22Rv1 (cell line): Measurements from ENCODE around the gene TGM5.

ENCODE experiments used
- ZFX ChIP-seq: fragments of 450-650 bp; IDR thresholded peaks from 2 replicates; pipeline ENCODE4 v1.6.1; 2017; ENCODE audit warnings: antibody characterized with exemption, borderline replicate concordance
- TF ChIP-seq, protein P1 (sequence below): fragments of 450-650 bp; IDR thresholded peaks from 2 replicates; pipeline ENCODE4 v1.5.1; 2017; ENCODE audit warnings: mild to moderate bottlenecking

DNA sequence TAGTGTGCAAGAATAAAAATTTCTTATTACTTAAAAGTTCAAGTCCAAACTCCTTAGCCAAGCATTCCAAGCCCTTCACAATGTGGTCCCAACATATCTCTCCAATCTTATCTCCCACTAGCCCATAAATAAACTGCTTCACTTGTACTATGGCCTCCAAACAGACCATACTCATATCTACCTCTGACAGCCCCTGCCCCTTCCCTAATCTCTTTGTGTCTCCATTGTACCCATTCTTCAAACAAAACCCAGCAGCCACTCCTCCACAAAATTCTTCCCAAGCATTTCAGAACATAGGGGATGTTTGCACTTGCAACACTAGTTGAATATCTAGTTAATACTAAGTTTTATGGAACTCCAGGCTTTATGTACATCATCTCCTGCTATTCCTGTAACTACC lies 33.2 kb upstream of the TGM5 start:
- TF ChIP-seq, protein P1, sequence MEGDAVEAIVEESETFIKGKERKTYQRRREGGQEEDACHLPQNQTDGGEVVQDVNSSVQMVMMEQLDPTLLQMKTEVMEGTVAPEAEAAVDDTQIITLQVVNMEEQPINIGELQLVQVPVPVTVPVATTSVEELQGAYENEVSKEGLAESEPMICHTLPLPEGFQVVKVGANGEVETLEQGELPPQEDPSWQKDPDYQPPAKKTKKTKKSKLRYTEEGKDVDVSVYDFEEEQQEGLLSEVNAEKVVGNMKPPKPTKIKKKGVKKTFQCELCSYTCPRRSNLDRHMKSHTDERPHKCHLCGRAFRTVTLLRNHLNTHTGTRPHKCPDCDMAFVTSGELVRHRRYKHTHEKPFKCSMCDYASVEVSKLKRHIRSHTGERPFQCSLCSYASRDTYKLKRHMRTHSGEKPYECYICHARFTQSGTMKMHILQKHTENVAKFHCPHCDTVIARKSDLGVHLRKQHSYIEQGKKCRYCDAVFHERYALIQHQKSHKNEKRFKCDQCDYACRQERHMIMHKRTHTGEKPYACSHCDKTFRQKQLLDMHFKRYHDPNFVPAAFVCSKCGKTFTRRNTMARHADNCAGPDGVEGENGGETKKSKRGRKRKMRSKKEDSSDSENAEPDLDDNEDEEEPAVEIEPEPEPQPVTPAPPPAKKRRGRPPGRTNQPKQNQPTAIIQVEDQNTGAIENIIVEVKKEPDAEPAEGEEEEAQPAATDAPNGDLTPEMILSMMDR = no peak
- no peak for TF ChIP-seq ZFX
